Measurements from ENCODE around the gene NOSTRIN.
"Not testable (repeated sequence)": the region's sequence is repeated elsewhere in the genome, so short reads cannot be mapped to it uniquely, and the experiment has no call there.

The NOSTRIN gene

DNA sequence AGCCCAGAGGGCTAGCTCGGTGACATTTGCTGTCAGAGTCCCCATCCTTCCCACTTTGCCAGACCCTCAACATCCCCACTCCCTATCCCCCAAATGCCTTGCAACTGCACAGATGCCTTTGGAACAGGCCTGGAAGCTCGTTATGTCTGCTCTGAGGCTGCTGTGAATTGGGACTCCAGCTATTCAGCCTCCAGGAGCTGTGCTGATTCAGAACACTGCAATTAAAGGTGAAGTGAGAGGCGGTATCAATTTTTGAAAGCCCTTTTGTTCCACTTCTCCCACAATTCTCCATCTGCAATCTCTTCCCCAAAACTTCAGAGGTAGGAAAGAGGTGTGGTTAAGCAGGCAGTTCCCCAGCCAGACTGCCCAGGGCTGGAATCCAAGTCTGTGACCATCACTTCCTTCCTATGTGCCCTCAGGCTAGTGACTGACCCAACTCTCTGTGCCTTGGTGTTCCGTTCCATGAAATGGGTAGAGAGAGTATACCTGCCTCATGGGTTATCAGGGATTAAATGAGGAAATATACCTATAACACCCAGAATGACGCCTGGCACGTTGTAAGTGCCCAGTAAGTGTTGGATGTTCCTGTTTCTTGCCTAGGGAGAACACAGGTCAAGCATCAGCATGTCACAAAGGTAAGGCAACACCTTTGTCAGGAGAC is 17.5 kb downstream of the NOSTRIN start:
- no peak for DNase-seq

DNA sequence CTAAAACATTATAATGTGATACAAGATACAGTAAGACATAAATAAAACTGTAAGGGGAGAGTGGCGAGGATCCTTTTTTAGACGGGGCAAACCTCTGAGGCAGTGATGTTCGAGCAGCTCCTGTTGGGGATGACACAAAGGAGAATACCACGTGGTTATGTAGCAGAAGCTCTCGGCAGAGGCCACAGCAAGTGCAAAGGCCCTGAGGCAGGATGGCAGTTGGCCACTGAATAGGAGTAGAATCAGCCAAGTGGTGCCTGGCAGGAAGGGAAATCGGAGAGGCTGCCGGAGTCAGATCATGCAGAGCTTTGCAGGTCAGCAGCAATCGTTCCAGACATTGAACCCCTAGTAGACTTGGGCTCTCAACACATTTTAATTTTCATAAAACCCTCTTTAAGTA is 19.1 kb downstream of the NOSTRIN start:
- DNase-seq = no peak

DNA sequence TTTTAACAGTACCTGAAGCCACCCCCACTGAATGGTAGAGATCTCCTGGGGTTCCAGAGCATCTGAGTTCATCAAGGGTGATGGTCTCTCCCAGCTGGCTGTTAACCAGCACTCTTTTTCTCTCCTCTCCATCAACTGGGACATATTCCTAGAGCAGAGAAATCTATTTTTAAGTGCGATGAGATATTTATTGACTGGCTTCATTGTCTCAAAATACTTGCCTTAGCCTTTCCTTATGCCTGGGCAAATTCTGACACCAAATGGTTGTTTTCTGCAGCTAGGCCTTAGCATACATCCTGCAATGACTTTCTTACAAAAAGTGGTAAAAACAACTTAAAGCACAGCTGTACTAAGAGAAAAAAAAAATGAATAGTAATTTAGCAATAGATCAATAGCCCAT is 19.6 kb downstream of the NOSTRIN start:
- DNase-seq = no peak

DNA sequence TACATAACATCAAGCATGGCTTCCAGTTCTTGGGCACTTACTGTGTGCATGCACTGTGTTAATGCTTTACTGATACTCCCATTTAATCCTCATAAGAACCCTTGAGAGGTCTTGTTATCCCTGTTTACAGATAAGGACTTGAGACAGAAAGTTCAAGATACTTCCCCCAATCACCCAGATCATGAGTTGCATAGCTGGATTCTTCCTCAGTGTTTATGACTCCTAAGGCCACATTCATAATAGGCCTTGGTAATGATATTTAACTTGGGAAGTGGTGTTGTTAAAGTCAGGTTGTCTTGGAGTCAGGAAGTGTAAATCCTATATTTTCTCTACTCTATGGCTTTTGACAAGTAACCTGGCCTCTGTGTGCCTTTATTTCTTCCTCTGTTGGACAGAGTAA is 22.7 kb downstream of the NOSTRIN start:
- no peak for DNase-seq

DNA sequence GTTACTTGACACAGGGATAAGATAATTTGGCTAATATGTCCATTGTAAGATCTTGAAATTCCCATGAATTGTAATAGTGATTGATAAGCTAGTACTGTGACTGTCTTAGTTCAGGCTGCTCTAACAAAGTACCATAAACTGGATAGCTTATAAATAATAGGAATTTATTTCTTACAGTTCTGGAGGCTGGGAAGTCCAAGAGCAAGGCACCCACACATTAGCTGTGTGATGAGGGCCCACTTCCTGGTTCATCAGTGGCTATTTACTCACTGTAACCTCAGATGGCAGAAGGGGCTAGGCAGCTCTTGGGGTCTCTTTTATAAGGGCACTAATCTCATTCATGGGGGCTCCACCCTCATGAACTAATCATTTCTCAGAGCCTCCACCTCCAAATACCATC is 28.5 kb downstream of the NOSTRIN start:
- no peak for DNase-seq

DNA sequence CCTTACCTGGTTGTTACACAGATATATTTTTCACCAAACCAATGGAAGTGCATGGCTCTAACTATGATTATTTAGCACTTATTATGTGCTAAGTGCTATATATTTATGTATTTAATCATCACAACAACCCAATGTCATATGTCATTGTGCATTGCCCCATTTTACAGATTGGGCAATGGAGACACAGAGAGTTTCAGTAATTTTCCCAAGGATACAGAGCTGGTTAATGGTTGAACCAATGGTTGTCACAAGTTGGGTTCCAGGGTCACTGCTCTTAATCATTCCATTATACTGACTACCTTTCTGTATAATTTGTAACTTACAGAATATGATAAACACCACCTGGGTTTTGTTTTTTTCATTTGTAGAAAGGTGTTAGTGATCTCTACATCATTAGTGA is 29.2 kb downstream of the NOSTRIN start:
- DNase-seq = no peak

DNA sequence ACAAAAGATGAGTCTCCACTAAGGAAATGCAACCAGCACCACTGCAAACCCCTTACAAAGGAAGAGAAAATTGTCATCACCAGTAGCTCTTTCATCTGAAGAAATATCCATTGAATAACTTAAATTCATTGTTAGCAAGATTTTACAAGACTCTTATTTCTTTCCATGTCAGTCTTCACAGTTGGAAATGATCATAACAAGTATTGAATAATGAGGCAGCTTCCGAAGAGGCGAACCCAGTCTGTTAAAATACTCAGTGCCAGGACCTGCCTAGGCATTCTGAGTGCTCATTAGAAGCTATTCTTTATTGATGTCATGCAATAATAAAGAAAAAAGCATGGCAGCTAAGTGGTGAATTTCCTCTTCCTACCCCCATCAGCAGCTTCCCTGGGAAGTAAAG is 33.5 kb downstream of the NOSTRIN start:
- DNase-seq = no peak

DNA sequence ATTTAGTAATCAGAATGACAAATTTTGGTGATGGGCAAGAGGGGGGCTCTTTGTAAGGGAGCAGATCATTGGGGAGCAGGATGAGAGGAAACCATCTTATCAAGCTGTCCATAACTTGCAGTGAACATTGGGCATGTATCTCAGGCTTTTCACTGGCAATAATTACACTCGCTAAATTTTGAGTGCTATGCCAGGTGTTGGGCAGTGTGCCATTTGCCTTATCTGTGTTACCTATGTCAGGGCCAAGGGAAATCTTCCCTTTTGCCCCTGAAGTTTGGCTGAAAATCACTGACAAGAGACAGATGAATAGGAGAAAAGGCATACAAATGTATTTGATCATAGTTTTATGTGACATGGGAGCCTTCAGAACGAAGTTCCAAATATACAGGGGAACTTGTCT is 39.0 kb downstream of the NOSTRIN start:
- no peak for DNase-seq

DNA sequence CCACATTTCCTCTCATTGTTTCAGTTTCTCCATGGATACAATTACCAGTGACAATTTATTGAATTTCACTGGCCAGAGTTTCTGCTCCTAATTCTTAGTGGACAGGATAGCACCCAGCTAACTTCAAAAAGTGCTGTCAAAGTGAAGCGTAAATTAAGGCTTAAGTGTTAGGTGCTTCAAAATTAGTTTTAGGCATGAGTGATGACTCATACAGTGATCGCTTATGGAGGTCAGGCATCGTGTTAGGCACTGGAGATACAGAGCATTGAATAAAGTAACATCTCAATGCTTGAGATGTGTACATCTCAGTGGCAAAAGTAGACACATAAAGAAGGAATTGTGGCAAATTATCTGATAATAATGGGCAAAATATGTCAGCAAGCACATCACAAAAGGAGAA is 40.8 kb downstream of the NOSTRIN start:
- DNase-seq = no peak

DNA sequence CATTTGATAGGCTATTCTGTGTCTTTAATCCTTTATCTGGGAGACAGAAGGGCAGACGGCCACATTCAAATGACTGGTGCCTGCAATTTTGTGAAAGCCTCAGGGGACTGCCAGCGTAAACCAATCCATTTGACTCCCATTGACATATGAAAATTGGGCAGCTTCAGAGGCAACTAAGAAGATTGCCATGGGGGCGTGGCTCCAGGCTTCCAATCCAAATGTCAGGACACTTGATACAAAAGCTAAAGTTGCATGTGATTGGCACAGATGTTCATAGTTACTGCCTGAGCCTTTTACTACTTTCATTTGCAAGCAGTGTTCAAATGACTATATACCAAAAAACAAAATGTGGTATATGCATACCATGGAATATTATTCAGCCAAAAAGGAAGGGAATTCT is 45.8 kb downstream of the NOSTRIN start:
- DNase-seq = no peak

DNA sequence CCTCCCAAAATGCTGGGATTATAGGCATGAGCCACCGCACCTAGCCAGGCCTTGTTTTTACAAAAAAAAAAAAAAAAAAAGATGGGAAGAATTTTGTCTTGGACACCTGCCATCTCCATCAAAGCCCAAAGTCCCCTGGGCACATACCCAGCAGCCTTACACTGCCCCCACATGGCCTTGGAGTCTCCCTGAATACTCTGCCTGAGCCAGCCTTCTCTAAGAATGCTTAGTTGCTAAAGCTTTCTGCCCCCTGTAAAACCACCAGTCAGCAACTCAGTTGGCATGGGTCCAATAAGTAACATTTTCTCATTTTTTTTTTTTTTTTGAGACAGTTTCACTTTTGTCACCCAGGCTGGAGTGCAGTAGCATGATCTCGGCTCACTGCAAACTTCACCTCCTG is 47.2 kb downstream of the NOSTRIN start:
- no peak for DNase-seq

DNA sequence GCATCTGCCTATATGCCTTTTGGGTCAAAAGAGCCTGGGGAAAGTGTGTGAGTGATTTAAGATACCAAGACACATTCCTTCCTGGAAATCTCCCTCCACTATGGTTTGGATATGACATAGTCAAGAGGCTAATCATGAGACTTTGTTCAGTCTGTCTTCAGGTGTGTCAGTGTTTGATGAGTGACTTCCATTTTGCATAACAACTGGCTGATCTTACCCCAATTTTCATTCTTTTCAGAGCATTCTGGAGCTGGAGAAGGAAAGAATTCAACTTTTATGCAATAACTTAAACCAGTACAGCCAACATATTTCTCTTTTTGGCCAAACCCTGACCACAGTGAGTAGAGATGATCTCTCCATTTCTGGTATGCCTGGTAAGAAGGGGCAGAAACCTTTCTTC is 48.4 kb downstream of the NOSTRIN start:
- no peak for DNase-seq

DNA sequence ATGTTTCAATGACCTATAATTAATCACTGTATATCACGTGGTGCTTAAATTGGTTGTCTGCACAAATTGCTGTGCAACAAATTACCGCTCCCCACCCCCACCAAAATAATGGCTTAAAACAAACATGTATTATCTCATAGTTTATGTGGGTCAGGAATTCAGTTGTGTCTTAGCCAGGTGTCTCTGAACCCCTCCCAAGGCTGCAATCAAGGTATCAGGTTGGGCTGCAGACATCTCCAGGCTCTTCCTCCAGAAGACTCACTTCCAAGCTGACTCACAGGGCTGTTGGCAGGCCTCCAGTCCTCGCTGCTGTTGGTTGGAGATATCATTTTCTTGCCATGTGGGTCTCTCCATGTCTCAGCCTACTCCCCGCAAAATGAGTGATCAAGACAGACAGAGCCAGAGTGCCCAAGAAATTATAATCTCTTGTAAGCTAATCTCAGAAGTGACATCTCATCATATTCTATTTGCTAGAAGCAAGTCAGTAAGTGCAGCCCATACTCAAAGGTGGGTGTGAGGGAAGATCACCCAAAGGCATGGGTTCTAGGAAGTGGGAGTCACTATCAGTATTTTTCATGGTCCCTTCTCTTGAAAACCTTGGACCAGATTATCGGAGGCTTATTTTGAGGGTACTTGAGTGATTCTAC is 49.4 kb downstream of the NOSTRIN start:
- DNase-seq = no peak

DNA sequence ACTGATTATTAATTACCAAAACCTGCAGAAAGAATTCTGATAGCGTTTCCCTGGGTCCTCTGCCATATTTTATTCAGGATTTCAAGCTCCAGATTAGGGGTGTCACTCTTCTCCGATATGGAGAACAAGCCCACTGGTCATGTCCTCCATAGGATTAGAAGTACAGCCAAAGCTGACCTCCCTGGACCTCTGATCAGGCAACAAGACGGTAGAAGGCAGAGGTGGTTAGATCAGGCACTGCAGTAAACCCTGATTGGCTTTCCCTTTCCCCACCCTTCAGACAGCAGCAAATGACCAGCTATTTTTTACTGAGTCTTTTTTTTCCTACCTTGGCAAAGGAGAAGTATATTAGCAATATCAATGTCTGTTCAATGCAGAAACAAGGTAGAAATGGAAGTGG is 50.0 kb downstream of the NOSTRIN start:
- no peak for DNase-seq

DNA sequence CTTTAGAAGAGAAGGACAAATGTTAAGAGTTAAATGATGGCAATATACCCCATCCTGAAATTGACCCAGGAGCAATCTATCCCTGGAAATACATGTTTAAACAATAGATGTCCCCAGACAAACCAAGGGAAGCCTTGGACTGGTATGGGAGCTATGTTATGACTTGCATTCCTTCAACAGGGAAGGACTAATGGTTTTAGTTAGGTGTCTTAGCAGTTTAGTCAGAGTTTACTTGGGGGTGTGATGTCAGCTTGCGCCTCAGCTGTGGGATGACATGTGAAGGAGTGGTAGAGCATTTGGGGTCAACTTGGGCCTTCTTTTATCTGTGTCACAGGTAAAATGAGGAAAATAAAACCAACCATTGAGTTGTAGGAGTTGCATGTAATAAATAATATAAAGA is 51.0 kb downstream of the NOSTRIN start:
- DNase-seq = no peak

DNA sequence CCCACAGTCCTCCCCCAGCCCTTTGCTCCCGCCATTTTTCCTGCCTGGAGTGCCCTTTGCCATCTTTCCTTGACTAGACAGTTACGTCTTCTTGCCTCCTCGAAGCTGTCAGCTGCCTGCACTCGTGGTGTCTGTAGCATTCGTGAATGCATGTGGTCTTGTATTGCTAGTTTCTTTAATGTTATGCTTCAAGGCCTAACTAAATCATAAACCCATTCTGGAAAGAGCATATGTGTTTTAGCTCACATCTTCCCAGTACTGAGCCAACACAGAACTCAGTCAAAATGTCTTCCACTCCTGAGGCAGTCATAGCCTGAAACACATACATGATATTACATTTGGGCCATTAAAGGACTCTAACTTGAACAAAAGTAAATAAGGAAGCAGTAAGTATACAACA is 52.2 kb downstream of the NOSTRIN start:
- DNase-seq = no peak

DNA sequence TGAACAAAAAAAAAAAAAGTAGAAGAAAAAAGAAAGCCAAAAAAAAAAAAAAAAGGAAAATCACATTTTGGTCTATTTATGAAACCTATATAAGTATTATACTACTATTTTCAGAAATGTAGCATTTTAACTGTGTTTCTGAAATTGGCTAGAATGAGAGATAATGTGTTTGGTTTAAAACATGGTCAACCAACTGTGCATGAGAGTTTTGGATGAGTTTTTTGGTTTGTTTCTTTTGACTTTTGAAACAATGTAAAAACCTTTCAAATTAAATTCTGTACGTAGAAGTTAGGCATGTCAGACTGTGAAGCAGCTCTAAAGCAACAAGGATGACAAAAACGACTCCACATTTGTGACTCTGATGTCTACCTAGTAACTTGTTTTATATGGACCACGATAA is 53.2 kb downstream of the NOSTRIN start:
- no peak for DNase-seq

DNA sequence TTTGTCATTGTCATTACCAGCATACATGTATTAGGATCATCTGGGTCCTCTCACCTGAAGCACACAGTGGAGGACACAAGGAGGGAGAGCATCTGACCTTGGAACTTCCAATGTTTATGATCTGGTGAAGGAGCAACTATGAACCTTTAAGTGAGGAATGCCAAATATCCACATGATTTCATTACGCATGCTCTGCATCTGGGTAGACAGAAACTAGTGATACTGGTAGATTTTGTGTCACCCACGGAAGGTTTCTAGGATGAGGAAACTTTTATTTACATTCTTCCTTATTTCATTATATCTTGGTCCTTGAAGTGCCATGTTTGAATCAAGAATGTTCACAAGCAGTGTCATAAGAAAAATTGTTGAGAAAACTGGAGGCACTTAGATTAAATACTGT is 55.7 kb downstream of the NOSTRIN start:
- no peak for DNase-seq

DNA sequence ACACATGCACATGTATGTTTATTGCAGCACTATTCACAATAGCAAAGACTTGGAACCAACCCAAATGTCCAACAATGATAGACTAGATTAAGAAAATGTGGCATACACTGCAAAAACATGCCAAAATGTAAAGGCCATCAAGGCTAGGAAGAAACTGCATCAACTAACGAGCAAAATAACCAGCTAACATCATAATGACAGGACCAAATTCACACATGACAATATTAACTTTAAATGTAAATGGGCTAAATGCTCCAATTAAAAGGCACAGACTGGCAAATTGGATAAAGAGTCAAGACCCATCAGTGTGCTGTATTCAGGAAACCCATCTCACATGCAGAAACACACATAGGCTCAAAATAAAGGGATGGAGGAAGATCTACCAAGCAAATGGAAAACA is 64.7 kb downstream of the NOSTRIN start:
- DNase-seq = not testable (repeated sequence)

DNA sequence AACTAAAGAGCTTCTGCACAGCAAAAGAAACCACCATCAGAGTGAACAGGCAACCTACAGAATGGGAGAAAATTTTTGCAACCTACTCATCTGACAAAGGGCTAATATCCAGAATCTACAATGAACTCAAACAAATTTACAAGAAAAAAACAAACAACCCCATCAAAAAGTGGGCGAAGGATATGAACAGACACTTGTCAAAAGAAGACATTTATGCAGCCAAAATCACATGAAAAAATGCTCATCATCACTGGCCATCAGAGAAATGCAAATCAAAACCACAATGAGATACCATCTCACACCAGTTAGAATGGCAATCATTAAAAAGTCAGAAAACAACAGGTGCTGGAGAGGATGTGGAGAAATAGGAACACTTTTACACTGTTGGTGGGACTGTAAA is 67.9 kb downstream of the NOSTRIN start:
- DNase-seq = not testable (repeated sequence)

DNA sequence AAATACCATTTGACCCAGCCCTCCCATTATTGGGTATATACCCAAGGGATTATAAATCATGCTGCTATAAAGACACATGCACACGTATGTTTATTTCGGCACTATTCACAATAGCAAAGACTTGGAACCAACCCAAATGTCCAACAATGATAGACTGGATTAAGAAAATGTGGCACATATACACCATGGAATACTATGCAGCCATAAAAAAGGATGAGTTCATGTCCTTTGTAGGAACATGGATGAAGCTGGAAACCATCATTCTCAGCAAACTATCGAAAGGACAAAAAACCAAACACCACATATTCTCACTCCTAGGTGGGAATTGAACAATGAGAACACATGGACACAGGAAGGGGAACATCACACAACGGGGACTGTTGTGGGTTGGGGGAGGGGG is 68.4 kb downstream of the NOSTRIN start:
- not testable (repeated sequence) for DNase-seq

DNA sequence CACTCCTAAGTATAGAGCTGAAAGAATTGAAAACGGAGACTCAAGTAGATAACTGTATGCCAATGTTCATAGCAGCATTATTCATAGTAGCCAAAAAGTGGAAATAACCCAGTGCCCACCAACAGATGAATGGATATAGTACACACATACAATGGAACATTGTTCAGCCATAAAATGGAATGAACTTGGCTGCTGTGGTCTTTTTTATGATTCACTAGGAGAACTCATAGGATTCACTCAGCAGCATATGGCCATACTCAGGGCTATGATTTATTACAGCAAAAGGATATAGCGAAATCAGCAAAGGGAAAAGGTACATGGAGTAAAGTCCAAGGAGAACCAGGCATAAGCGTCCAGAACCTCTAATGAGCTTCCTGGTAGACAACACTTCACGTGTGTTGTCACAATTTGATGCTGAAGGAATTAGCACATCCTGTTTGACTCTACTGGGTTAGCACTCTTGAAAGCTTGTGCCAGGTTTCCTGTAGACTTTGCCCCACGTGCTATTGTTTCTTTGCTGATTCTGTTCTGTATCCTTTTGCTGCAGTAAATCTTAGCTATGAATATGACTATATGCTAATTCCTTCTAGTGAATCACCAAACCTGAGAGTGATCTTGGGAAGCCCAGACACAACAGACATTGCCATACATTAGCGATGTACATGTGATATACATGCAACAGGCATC is 72.1 kb downstream of the NOSTRIN start:
- no peak for DNase-seq

DNA sequence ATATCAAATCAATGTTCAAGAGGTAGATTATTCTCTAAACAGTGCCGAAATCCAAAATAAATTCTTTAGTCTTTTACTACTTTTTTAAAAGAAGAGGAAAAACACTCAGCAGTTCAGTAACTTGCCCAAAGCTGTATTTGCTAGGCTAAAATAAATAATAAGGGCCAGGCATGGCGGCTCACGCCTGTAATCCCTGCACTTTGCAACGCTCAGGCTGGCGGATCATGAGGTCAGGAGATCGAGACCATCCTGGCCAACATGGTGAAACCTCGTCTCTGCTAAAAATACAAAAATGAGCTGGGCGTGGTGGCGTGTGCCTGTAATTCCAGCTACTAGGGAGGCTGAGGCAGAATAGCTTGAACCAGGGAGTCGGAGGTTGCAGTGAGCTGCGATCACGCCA is 79.7 kb downstream of the NOSTRIN start:
- DNase-seq = not testable (repeated sequence)

DNA sequence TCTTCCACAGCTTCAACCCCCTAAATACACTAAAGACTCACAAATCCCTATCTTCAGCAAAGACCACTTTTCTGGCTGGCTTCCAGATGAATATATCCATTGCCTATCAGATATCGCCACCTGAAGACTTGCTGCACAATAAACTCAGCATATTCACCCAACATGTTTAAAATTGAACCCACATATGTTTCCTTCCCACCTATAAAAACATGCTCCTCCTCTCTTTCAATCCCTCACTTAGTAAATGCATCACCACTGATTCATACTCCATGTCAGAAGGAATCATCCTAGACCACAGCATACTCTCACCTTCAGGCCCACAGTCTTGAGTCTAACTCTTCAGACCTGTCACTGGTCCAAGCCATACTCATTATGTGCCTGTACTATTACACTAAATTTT is 82.5 kb downstream of the NOSTRIN start:
- no peak for DNase-seq

DNA sequence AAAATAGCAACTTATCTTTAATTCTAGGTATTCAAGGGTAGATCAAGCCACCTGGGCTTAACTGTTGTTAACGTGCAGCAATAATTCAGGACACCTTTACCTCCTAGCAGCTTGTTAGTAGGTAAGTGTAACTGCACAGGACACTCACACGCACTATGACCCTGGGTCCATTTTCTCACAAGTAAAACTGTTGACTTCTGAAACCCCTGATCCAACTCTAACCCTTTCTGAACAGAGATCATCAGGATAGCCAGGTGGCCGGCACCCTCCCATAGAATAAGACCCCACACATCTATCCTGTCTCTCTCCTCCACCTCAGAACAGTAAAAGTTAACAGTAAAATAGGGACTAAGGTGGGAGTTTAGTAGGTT is 87.2 kb downstream of the NOSTRIN start:
- no peak for DNase-seq
